Activated CD4-positive, alpha-beta T cell treated with anti-CD3 and anti-CD28 coated beads, Interleukin-2, amount 50 U/mL, for 4 hours (primary cell): ENCODE results near the gene TMEM81.

Source experiments
- DNase-seq, 2 experiments: peaks; one replicate each; pipeline ENCODE4 v3.0.0-alpha.2; 2020

TMEM81 gene

GRCh38 chr1:205057808-205058575 lies 26.3 kb downstream of the TMEM81 start:
- no peak for DNase-seq

- no peak for DNase-seq
Measured at GRCh38 chr1:205056956-205057568, 27.2 kb downstream of the TMEM81 start.

- DNase-seq, result no peak
Measured at GRCh38 chr1:205056188-205056611, 28.1 kb downstream of the TMEM81 start.

GRCh38 chr1:205054013-205054412 lies 30.2 kb downstream of the TMEM81 start:
- DNase-seq, result no peak

GRCh38 chr1:205053296-205053695 lies 31.0 kb downstream of the TMEM81 start:
- DNase-seq, result no peak

GRCh38 chr1:205052690-205053089 lies 31.6 kb downstream of the TMEM81 start:
- DNase-seq, result no peak

GRCh38 chr1:205049479-205049878 lies 34.8 kb downstream of the TMEM81 start:
- no peak for DNase-seq

GRCh38 chr1:205048382-205048781 lies 35.9 kb downstream of the TMEM81 start:
- DNase-seq, result no peak

GRCh38 chr1:205047764-205048231 lies 36.5 kb downstream of the TMEM81 start:
- DNase-seq, result no peak

GRCh38 chr1:205046870-205047269 lies 37.4 kb downstream of the TMEM81 start:
- DNase-seq, result no peak

GRCh38 chr1:205045146-205045545 lies 39.1 kb downstream of the TMEM81 start:
- no peak for DNase-seq

- no peak for DNase-seq
Measured at GRCh38 chr1:205044741-205045140, 39.5 kb downstream of the TMEM81 start.

- no peak for DNase-seq
Measured at GRCh38 chr1:205043866-205044265, 40.4 kb downstream of the TMEM81 start.

- DNase-seq, result no peak
Measured at GRCh38 chr1:205042911-205043806, 41.1 kb downstream of the TMEM81 start, which contains the start of gene CNTN2. CNTN2 (plus strand) TSS chr1:205043212; CDS start chr1:205053186, 9,974 bp downstream.

- DNase-seq, result no peak
Measured at GRCh38 chr1:205041998-205042910, 42.0 kb downstream of the TMEM81 start.

GRCh38 chr1:205041001-205041715 lies 43.1 kb downstream of the TMEM81 start:
- no peak for DNase-seq

- DNase-seq, result no peak
Measured at GRCh38 chr1:205038132-205038786, 46.0 kb downstream of the TMEM81 start.

- no peak for DNase-seq
Measured at GRCh38 chr1:205037539-205037938, 46.7 kb downstream of the TMEM81 start.
